K562 (cell line): ENCODE measurements around the gene GATAD2B. TPM values are rescaled to one million over a fixed set of nuclear protein-coding genes. Genes with fewer than 3 reads are reported as not detected.

Source experiments
- CHD1 ChIP-seq: fragments of 200-600 bp; sonication (generic); IDR thresholded peaks from one replicate; pipeline ENCODE4 v1.6.1; 2012; ENCODE audit warnings: mild to moderate bottlenecking, moderate library complexity, low read length, inconsistent platforms
- ETV6 ChIP-seq, 3 experiments: fragments of 150-350 bp in 1 of 3; sonication (generic) in 1 of 3; formaldehyde crosslinking in 1 of 3; IDR thresholded peaks; 2 replicates each; pipeline versions ENCODE4 v1.6.1 to v1.8.0; 2014 to 2022; ENCODE audit warnings: borderline replicate concordance in 2 of 3, low read depth in 2 of 3, antibody characterized with exemption in 1 of 3, low read length in 1 of 3, mild to moderate bottlenecking in 1 of 3, missing genetic modification reagents in 1 of 3
- FOXJ2 ChIP-seq: fragments of 200-800 bp; sonication (Bioruptor generic); IDR thresholded peaks from 2 replicates; pipeline ENCODE4 v1.6.1; 2016; ENCODE audit warnings: missing genetic modification characterization, missing compliant biosample characterization
- HDGF ChIP-seq: fragments of 450-650 bp; IDR thresholded peaks from 2 replicates; pipeline ENCODE4 v1.6.1; 2016
- MCM2 ChIP-seq: fragments of 450-650 bp; IDR thresholded peaks from 2 replicates; pipeline ENCODE4 v1.6.1; 2017; ENCODE audit warnings: low read depth, mild to moderate bottlenecking
- MLLT1 ChIP-seq, 2 experiments: fragments of 450-650 bp; IDR thresholded peaks; 2 replicates each; pipeline ENCODE4 v1.6.1; 2016
- NEUROD1 ChIP-seq: fragments of 150-350 bp; IDR thresholded peaks from 2 replicates; pipeline ENCODE4 v1.6.1; 2014; ENCODE audit warnings: borderline replicate concordance, low read length, low read depth; ENCODE audit not compliant: partially characterized antibody
- RAD21 ChIP-seq, 2 experiments: fragments of 250-450 bp in 1 of 2; fragments of 450-650 bp in 1 of 2; sonication (Bioruptor Pico) in 1 of 2; formaldehyde crosslinking in 1 of 2; IDR thresholded peaks in 1 of 2; conservative IDR thresholded peaks in 1 of 2; 2 replicates each; pipeline versions ENCODE4 v1.4.0 to v1.8.0; 2020 to 2022; ENCODE audit warnings: mild to moderate bottlenecking in 2 of 2, moderate library complexity in 1 of 2
- RBM14 ChIP-seq: fragments of 200-400 bp; formaldehyde crosslinking; IDR thresholded peaks from 2 replicates; pipeline ENCODE4 v1.6.1; 2018; ENCODE audit warnings: low read depth, mild to moderate bottlenecking, low read length, moderate library complexity, borderline replicate concordance; ENCODE audit not compliant: insufficient read depth
- RREB1 ChIP-seq: fragments of 250-450 bp; sonication (Bioruptor Pico); IDR thresholded peaks from 2 replicates; pipeline ENCODE4 v1.4.0; 2020
- SNAPC5 ChIP-seq: fragments of 250-450 bp; sonication (Bioruptor Pico); IDR thresholded peaks from 2 replicates; pipeline ENCODE4 v1.8.0; 2021; ENCODE audit warnings: moderate library complexity, mild to moderate bottlenecking, inconsistent platforms
- TAF15 ChIP-seq: fragments of 200-400 bp; formaldehyde crosslinking; IDR thresholded peaks from 2 replicates; pipeline ENCODE4 v1.6.1; 2017; ENCODE audit warnings: mild to moderate bottlenecking, low read depth, low read length, moderate library complexity
- TSHZ1 ChIP-seq: fragments of 250-450 bp; sonication (Bioruptor Pico); IDR thresholded peaks from 2 replicates; pipeline ENCODE4 v1.4.0; 2020; ENCODE audit warnings: mild to moderate bottlenecking, moderate library complexity
- ZEB2 ChIP-seq: fragments of 450-650 bp; IDR thresholded peaks from 2 replicates; pipeline ENCODE4 v1.6.1; 2016
- ZNF212 ChIP-seq: fragments of 450-650 bp; formaldehyde crosslinking; IDR thresholded peaks from 2 replicates; pipeline ENCODE4 v1.4.0; 2020; ENCODE audit warnings: mild to moderate bottlenecking
- polyA plus RNA-seq, 8 experiments: library from polyadenylated mRNA; depleted of rRNA in 4 of 8; stranded (reverse) in 5 of 8; unstranded in 3 of 8; fragments of >200 nt; fragmentation: Nextera tagmentation in 2 of 8; fragmentation: Illumina TruSeq in 1 of 8; extraction: Ambion mirVana in 2 of 8; extraction: Trizol in 1 of 8; gene quantifications; 2 replicates each; pipeline versions ENCODE4 v1.2.1 to v1.2.3, GENCODE V29; 2011 to 2014; ENCODE audit warnings: inconsistent platforms in 1 of 8, missing spikeins in 1 of 8
- total RNA-seq, 7 experiments: library from RNA; depleted of rRNA in 6 of 7; stranded (reverse); fragments of >200 nt in 6 of 7; fragmentation: Illumina TruSeq in 2 of 7; extraction: Trizol in 2 of 7; gene quantifications; 2 replicates each; pipeline versions ENCODE4 v1.2.1 to v1.2.3, GENCODE V29; 2011 to 2021; ENCODE audit warnings: low replicate concordance in 1 of 7

Gene GATAD2B
- total and polyA plus RNA-seq, 9 of the 15 experiments (the other 6 are each of a cell fraction or from before 2014, with no cell fraction given): 1.5 to 40.2 (median 4.9) TPM

- TF ChIP-seq RREB1 (CRISPR knock-in tag): no peak
- no peak for TF ChIP-seq MCM2
- TF ChIP-seq NEUROD1: no peak
- TF ChIP-seq TAF15: no peak
- no peak for TF ChIP-seq ZNF212 (CRISPR knock-in tag)
- TF ChIP-seq SNAPC5: no peak
- TF ChIP-seq ETV6 (IDR thresholded peaks at IDR 0.05; ENCODE audit: borderline replicate concordance in 1 of 2, low read depth in 2 of 2, low read length in 1 of 2): no peak
- TF ChIP-seq ETV6 (CRISPR knock-in tag; IDR thresholded peaks at IDR 0.05; ENCODE audit: borderline replicate concordance): no peak
- TF ChIP-seq TSHZ1 (CRISPR knock-in tag): no peak
- no peak for TF ChIP-seq RBM14
- no peak for TF ChIP-seq CHD1
- TF ChIP-seq ZEB2: no peak
- TF ChIP-seq RAD21 (CRISPR knock-in tag; conservative IDR thresholded peaks at IDR 0.05 in 1 of 2, IDR thresholded peaks at IDR 0.05 in 1 of 2): peak; percentile 33 to 64; a peak in 2 of 4 replicates
- TF ChIP-seq MLLT1 (IDR thresholded peaks at IDR 0.05): no peak
- no peak for TF ChIP-seq HDGF
- TF ChIP-seq FOXJ2 (tag): no peak
Measured at GRCh38 chr1:153919876-153920852, 2.6 kb downstream of the GATAD2B start (continued).
